H1 (cell line): ENCODE measurements around the gene PLBD2. TPM values are rescaled to one million over a fixed set of nuclear protein-coding genes. Genes with fewer than 3 reads are reported as not detected.
A peak's percentile ranks its signal among the peaks of the same experiment; 100 is the strongest.

Source experiments
- CTCF ChIA-PET: fragments of 300-600 bp; sonication (Branson Sonifier 250); formaldehyde crosslinking; loops from one replicate; lab custom pipeline; 2021; ENCODE audit not compliant: partially characterized antibody; lab: Charles Lee
- POLR2A ChIA-PET: fragments of 300-600 bp; sonication (Branson Sonifier 250); formaldehyde crosslinking; loops from one replicate; lab custom pipeline; 2021; ENCODE audit warnings: inconsistent platforms; ENCODE audit not compliant: partially characterized antibody; lab: Charles Lee
- DNase-seq, 2 experiments: peaks; one replicate each; pipeline versions ENCODE4 v3.0.0 to v3.0.0-alpha.2; 2010 to 2022; ENCODE audit warnings: low spot score in 2 of 2, low read depth in 1 of 2, mixed read lengths in 1 of 2
- FAIRE-seq: peaks from 2 replicates; lab custom pipeline; 2011; peaks lifted over from hg19 to GRCh38; lab: Jason Lieb, UNC
- H2AFZ ChIP-seq: 2 replicates; pipeline ENCODE4 v1.8.1; 2012; ENCODE audit warnings: low read length, inconsistent platforms
- H2AK5ac ChIP-seq: 2 replicates; pipeline ENCODE4 v1.6.1; 2013; ENCODE audit warnings: low read depth, low read length
- H2BK120ac ChIP-seq: replicated peaks from 2 replicates; pipeline ENCODE3; 2013; ENCODE audit warnings: low read depth, low read length, inconsistent platforms
- H2BK12ac ChIP-seq: 2 replicates; pipeline ENCODE4 v1.6.1; 2013; ENCODE audit warnings: low read depth, low read length
- H2BK15ac ChIP-seq: 2 replicates; pipeline ENCODE4 v1.6.1; 2013; ENCODE audit warnings: low read length
- H2BK20ac ChIP-seq: 2 replicates; pipeline ENCODE4 v1.6.1; 2013; ENCODE audit warnings: low read length
- H2BK5ac ChIP-seq: 2 replicates; pipeline ENCODE4 v1.6.1; 2013; ENCODE audit warnings: low read depth, low read length
- H3K14ac ChIP-seq: 2 replicates; pipeline ENCODE4 v1.6.1; 2013; ENCODE audit warnings: inconsistent platforms; ENCODE audit not compliant: insufficient read length
- H3K18ac ChIP-seq: 2 replicates; pipeline ENCODE4 v1.6.1; 2013; ENCODE audit warnings: low read length; ENCODE audit errors: extremely low read depth
- H3K23ac ChIP-seq: 2 replicates; pipeline ENCODE4 v1.6.1; 2013; ENCODE audit warnings: inconsistent platforms; ENCODE audit not compliant: insufficient read length
- H3K23me2 ChIP-seq: 2 replicates; pipeline ENCODE4 v1.6.1; 2013; ENCODE audit warnings: low read depth, low read length
- H3K27ac ChIP-seq: 2 replicates; pipeline ENCODE4 v1.6.1; 2011; ENCODE audit warnings: low read depth, low read length, inconsistent platforms
- H3K27me3 ChIP-seq, 4 experiments: replicated peaks in 1 of 4; 1 replicate in 1 of 4; 2 replicates in 3 of 4; pipeline versions ENCODE4 v1.6.1 to v1.8.1; 2011 to 2013; ENCODE audit warnings: low read length in 3 of 4, mild to moderate bottlenecking in 3 of 4, inconsistent platforms in 2 of 4, mixed read lengths in 2 of 4, moderate library complexity in 1 of 4; ENCODE audit not compliant: control insufficient read depth in 3 of 4, insufficient read depth in 3 of 4; ENCODE audit errors: extremely low read depth in 1 of 4
- H3K36me3 ChIP-seq, 4 experiments: 2 replicates each; pipeline versions ENCODE4 v1.6.1 to v1.8.1; 2011 to 2013; ENCODE audit warnings: mild to moderate bottlenecking in 4 of 4, low read length in 3 of 4, moderate library complexity in 2 of 4, control low read depth in 1 of 4, inconsistent platforms in 1 of 4; ENCODE audit not compliant: insufficient read depth in 4 of 4, control insufficient read depth in 2 of 4
- H3K4ac ChIP-seq: replicated peaks from 2 replicates; pipeline ENCODE3; 2013; ENCODE audit warnings: low read length, low read depth, mixed read lengths, inconsistent platforms; ENCODE audit not compliant: insufficient read length
- H3K4me1 ChIP-seq, 4 experiments: replicated peaks in 1 of 4; 1 replicate in 1 of 4; 2 replicates in 3 of 4; pipeline versions ENCODE4 v1.6.1 to v1.8.1; 2011 to 2013; ENCODE audit warnings: low read length in 3 of 4, inconsistent platforms in 2 of 4, mixed read lengths in 1 of 4; ENCODE audit not compliant: insufficient read depth in 4 of 4, control insufficient read depth in 3 of 4
- H3K4me2 ChIP-seq, 2 experiments: 2 replicates each; pipeline versions ENCODE4 v1.6.1 to v1.8.1; 2011 to 2013; ENCODE audit warnings: low read depth in 2 of 2, low read length in 2 of 2, control low read depth in 1 of 2, inconsistent platforms in 1 of 2, mild to moderate bottlenecking in 1 of 2; ENCODE audit not compliant: insufficient read depth in 1 of 2
- H3K4me3 ChIP-seq, 4 experiments: fragments of 200-600, 300-600 bp in 1 of 4; sonication (generic), shearing (Covaris generic), sonication (Bioruptor Twin) in 1 of 4; 2 replicates each; pipeline versions ENCODE4 v1.5.1 to v1.8.1; 2011 to 2016; ENCODE audit warnings: low read length in 4 of 4, low read depth in 3 of 4, control low read depth in 2 of 4, inconsistent platforms in 2 of 4, mild to moderate bottlenecking in 2 of 4, mixed read lengths in 1 of 4, moderate library complexity in 1 of 4; ENCODE audit not compliant: insufficient read depth in 2 of 4; ENCODE audit errors: extremely low read depth in 1 of 4
- H3K56ac ChIP-seq: replicated peaks from 2 replicates; pipeline ENCODE3; 2013; ENCODE audit warnings: low read depth, mild to moderate bottlenecking, mixed read lengths, low read length, inconsistent platforms; ENCODE audit not compliant: insufficient read length
- H3K79me1 ChIP-seq: 2 replicates; pipeline ENCODE4 v1.6.1; 2013; ENCODE audit warnings: low read depth, low read length, control low read depth
- H3K79me2 ChIP-seq, 2 experiments: 2 replicates each; pipeline versions ENCODE4 v1.6.1 to v1.8.1; 2012 to 2013; ENCODE audit warnings: low read length in 2 of 2, mild to moderate bottlenecking in 2 of 2, inconsistent platforms in 1 of 2; ENCODE audit not compliant: insufficient read depth in 2 of 2, control insufficient read depth in 1 of 2
- H3K9ac ChIP-seq, 4 experiments: replicated peaks in 1 of 4; 1 replicate in 1 of 4; 2 replicates in 3 of 4; pipeline versions ENCODE4 v1.6.1 to v1.8.1; 2011 to 2013; ENCODE audit warnings: low read depth in 3 of 4, low read length in 3 of 4, control low read depth in 2 of 4, mild to moderate bottlenecking in 2 of 4, moderate library complexity in 2 of 4, inconsistent platforms in 1 of 4; ENCODE audit errors: extremely low read depth in 1 of 4
- H3K9me3 ChIP-seq, 2 experiments: 2 replicates each; pipeline versions ENCODE4 v1.6.1 to v1.8.1; 2012 to 2013; ENCODE audit warnings: mild to moderate bottlenecking in 2 of 2, moderate library complexity in 2 of 2, control low read depth in 1 of 2, inconsistent platforms in 1 of 2, low read depth in 1 of 2, low read length in 1 of 2, mixed read lengths in 1 of 2; ENCODE audit not compliant: insufficient read depth in 2 of 2
- H4K20me1 ChIP-seq, 2 experiments: replicated peaks in 1 of 2; 2 replicates each; pipeline versions ENCODE3 to v1.8.1; 2011 to 2013; ENCODE audit warnings: inconsistent platforms in 2 of 2, low read length in 2 of 2, mild to moderate bottlenecking in 1 of 2; ENCODE audit not compliant: insufficient read depth in 2 of 2, control insufficient read depth in 1 of 2
- H4K5ac ChIP-seq: 2 replicates; pipeline ENCODE4 v1.6.1; 2013; ENCODE audit warnings: low read length, low read depth, mixed read lengths, inconsistent platforms; ENCODE audit not compliant: insufficient read length
- H4K8ac ChIP-seq: 2 replicates; pipeline ENCODE4 v1.8.0; 2013; ENCODE audit warnings: mild to moderate bottlenecking, moderate library complexity, low read length, inconsistent platforms; ENCODE audit not compliant: insufficient read depth; ENCODE audit errors: extremely low read depth
- H4K91ac ChIP-seq: replicated peaks from 2 replicates; pipeline ENCODE3; 2013; ENCODE audit warnings: low read length, mixed read lengths, inconsistent platforms; ENCODE audit not compliant: insufficient read length
- KDM1A ChIP-seq: fragments of 200-600, 300-600 bp; sonication (generic); IDR thresholded peaks from 2 replicates; pipeline ENCODE4 v1.7.1; 2016; ENCODE audit warnings: mild to moderate bottlenecking, low read length, borderline replicate concordance
- RFX5 ChIP-seq: IDR thresholded peaks from 2 replicates; pipeline ENCODE4 v1.6.1; 2011; ENCODE audit warnings: low read depth, low read length, improper control_type of control experiment, borderline replicate concordance
- WGBS, 2 experiments: shearing (Covaris generic) in 1 of 2; methylation state at CpG; one replicate each; pipeline versions ENCODE4 v1.1.6 to v1.1.7; 2013 to 2015; ENCODE audit warnings: low lambda C conversion rate in 2 of 2, mixed read lengths in 2 of 2, inconsistent platforms in 1 of 2, low coverage in 1 of 2, missing lambda C conversion rate in 1 of 2; ENCODE audit not compliant: insufficient replicate concordance in 2 of 2, insufficient coverage in 1 of 2, insufficient read length in 1 of 2; ENCODE audit errors: extremely low coverage in 1 of 2, missing lambda C conversion rate in 1 of 2; 5-methylcytosine and 5-hydroxymethylcytosine counted together
- polyA plus RNA-seq, 7 experiments: library from polyadenylated mRNA; depleted of rRNA in 3 of 7; stranded (reverse) in 5 of 7; unstranded in 2 of 7; fragments of >200 nt in 5 of 7; fragments of 200-250 nt in 2 of 7; gene quantifications; 1 replicate in 5 of 7; 2 replicates in 1 of 7; 4 replicates in 1 of 7; pipeline versions ENCODE4 v1.2.1 to v1.2.3, GENCODE V29; 2011 to 2013; ENCODE audit warnings: missing spikeins in 2 of 7, mixed read lengths in 2 of 7
- total RNA-seq: library from RNA; stranded (reverse); fragmentation: NEBNext Ultra II Directional; extraction: Animal tissue kit (Norgen Biotek cat#: 25700); gene quantifications from 2 replicates; pipeline ENCODE4 v1.2.1, GENCODE V29; 2021

PLBD2 gene
- total and polyA plus RNA-seq, 2 of the 8 experiments (the other 6 are each of a cell fraction or from before 2014, with no cell fraction given): 16.8 to 33.5 TPM

GRCh38 chr12:113414519-113415038 lies 56.2 kb downstream of the PLBD2 start:
- no peaks in the 10 kb centered on the region for H3K79me2 ChIP-seq
- TF ChIP-seq RFX5 (no peak), KDM1A (peak; percentile 84; the same call in 1 of the 2 replicates)
- TF ChIP-seq, all 59 proteins: peak for 1
- Histone ChIP-seq H3K18ac (no peak overlapping the region), H4K8ac (no peak overlapping the region), H3K27me3 (no peaks in the 10 kb centered on the region), H3K9ac (no peak overlapping the region), H2AK5ac (no peak overlapping the region), H3K23ac (peak overlapping the region; percentile 40), H3K4ac (no peak overlapping the region), H3K79me1 (no peaks in the 10 kb centered on the region), H3K14ac (no peak overlapping the region), H3K9me3 (no peaks in the 10 kb centered on the region), H3K23me2 (no peaks in the 10 kb centered on the region), H2BK5ac (no peak overlapping the region), H4K20me1 (no peaks in the 10 kb centered on the region), H3K27ac (no peak overlapping the region; the same call in 1 of the 2 replicates), H2AFZ (no peak overlapping the region), H4K91ac (no peak overlapping the region), H3K56ac (no peak overlapping the region), H3K36me3 (no peaks in the 10 kb centered on the region), H3K4me1 (no peaks in the 10 kb centered on the region), H3K4me2 (no peak overlapping the region), H2BK120ac (no peak overlapping the region), H3K4me3 (no peak overlapping the region), H2BK15ac (no peak overlapping the region), H4K5ac (no peak overlapping the region), H2BK12ac (no peak overlapping the region), H2BK20ac (no peak overlapping the region)
- WGBS, 2 experiments: 88% methylated on average over 9 of the region's 9 CpGs; no CpG with 5 or more reads in 1 of the 2 experiments
- no peak for DNase-seq
- ChIA-PET CTCF (interaction anchor here (1.0 to 8.8 kb wide), 3 partner anchors 10 to 14 kb away, joined by 3 to 53 read pairs (median 3); partner anchors contain the start of gene SDS), POLR2A (interaction anchor here (1.3 kb wide), 1 partner anchor 11 kb away, joined by 5 read pairs; no protein-coding TSS in a partner anchor)
- no peak for FAIRE-seq
